GM18517 (cell line): Measurements from ENCODE around the gene LAD1.

Source experiments
- ATAC-seq: cut with Tn5 transposase; IDR thresholded peaks from one replicate; pipeline ENCODE4 v1.9.1; 2021; ENCODE audit warnings: mild to moderate bottlenecking, moderate library complexity; ENCODE audit not compliant: unreplicated experiment

The LAD1 gene, protein sequence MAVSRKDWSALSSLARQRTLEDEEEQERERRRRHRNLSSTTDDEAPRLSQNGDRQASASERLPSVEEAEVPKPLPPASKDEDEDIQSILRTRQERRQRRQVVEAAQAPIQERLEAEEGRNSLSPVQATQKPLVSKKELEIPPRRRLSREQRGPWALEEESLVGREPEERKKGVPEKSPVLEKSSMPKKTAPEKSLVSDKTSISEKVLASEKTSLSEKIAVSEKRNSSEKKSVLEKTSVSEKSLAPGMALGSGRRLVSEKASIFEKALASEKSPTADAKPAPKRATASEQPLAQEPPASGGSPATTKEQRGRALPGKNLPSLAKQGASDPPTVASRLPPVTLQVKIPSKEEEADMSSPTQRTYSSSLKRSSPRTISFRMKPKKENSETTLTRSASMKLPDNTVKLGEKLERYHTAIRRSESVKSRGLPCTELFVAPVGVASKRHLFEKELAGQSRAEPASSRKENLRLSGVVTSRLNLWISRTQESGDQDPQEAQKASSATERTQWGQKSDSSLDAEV

GRCh38 chr1:201399018-201399351, at the start of gene LAD1:
LAD1 (minus strand) TSS chr1:201399324; CDS start chr1:201399306, 18 bp downstream.
- ATAC-seq, result no peak

DNA sequence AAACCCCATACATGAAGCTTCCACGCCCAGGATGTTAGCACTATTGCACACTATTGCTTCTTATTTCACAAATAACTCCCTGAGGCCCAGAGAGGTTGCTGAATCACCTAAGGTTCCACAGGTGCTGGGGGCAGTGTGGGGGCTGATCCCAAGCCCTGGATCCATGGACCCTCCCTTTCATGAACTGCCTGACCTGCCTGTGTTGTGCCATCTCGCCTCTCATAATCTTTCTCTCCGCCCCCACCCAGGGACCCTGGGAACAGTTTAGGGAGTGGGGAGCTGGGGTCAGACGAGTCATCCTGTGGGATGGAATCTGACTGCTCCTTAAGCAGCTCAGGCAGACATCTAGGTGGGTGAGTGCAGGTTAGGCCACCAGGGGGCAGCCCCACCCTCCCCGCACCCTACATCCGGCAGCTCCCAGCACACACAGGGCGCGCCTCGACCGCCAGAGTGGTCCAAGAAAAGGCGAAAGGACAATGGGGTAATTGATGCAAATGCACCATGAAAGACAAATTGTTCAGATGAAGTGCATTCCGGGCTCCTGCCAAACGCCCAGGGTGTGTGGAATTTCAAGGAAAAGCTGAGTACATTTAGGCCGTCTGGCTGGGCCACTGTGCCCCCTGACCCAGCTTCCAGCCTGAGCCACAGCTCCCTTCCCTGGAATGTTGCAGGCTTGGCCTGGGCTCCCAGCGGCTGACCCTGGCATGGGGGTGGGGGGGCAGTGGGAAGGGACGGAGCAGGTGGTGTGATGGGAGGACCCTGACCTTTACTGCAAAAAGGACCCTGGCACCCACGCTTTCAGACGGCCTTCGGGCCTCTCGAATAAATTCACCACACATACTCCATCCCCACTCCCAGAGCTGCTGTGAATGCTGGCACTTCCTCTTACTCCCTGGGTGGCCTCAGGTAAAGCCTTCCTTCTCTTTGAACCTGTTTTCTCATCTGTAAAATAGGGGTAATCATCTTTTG, 49.1 kb upstream of the LAD1 start:
- ATAC-seq, result peak; percentile 56

DNA sequence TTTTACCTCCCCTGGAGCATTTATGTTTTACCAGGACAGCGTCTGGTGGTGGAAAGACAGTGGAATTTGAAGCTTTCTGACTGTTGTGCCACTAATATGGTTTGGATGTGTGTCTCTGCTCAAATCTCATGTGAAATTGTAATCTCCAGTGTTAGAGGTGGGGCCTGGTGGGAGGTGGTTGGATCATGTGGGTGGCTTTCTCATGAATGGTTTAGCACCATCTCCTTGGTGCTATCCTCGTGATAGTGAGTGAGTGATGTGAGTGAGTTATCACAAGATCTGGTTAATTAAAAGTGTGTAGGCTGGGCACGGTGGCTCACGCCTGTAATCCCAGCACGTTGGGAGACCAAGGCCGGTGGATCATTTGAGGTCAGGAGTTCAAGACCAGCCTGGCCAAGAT, 46.2 kb upstream of the LAD1 start:
- ATAC-seq, result no peak

DNA sequence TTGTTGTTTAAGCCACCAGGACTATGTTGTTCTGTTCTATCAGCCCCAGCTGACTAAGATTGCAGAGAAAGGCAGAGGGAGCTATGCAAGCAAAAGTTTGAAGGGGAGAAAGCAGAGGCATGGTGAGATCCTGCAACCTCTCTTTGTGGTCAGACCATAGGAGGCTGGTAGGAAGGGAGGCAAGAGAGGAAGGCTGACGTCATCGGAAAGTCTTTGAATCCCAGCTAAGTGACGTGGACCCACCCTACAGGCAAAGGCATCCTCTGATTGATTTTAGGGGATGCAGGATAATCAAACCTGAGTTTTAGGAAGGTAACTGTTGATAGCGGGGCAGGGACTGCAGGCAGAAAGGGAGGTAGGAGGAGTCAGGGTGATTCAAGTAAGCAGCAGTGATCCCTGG, 45.7 kb upstream of the LAD1 start:
- ATAC-seq, result no peak

DNA sequence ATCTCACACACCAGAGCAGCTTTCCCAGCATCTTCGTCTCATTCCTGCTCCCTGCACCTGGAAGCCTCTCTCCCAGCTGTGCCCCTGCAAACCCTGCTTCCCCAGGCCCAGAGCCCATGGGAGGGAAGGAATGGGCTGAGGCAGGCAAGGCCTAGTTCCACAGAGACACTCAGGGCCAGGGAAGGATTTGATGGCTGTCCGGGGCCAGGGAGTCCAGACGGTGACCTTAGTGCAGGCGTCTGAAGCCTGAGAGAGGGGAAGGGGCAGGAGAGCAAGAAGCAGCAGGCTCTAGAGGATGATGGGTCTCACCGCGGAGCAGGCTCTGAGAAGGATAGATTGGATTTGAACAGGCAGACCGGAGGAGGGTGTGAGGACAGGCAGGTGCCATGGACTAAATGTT, 44.6 kb upstream of the LAD1 start:
- no peak for ATAC-seq

DNA sequence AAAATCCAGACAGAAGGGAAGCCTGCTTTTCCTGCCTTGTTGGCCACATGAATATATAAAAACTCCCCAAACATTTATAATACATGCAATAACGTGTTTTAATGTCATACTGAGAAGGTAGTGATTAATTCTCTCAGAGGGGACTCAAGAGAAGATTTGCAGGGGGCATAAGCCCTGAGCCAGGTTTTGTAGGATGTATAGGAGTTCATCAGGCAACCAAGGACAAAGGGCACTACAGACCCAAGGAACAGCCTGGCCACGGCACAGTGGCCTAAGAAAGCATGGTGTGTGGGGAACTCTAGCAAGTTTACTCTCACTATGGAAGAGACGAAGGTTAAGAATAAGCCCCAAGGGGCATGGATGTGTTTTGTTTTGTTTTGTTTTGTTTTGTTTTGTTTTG, 37.8 kb upstream of the LAD1 start:
- ATAC-seq, result no peak

GRCh38 chr1:201436393-201436792, 37.3 kb upstream of the LAD1 start:
- no peak for ATAC-seq

GRCh38 chr1:201434266-201434665, 35.1 kb upstream of the LAD1 start:
- no peak for ATAC-seq

GRCh38 chr1:201433609-201434008, 34.5 kb upstream of the LAD1 start:
- no peak for ATAC-seq

DNA sequence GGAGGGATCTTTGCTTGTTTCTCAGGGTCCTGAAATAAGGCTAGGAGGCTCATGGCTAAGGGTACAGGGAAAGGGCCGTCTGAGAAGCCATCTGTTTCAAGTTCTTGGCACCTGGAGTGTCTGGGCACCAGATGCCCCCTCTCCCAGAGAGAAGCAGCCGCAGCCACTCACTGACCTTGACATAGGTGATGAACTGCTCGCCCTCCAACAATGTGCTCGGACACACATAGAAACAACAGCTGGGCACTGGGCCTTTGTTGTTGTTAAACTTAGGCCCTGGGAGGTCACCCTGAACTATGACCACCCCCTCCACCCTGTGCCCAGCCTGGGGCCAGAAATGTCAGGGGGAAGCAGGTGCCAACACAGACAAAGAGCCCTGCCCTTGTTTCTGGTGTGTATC, 31.7 kb upstream of the LAD1 start:
- no peak for ATAC-seq

DNA sequence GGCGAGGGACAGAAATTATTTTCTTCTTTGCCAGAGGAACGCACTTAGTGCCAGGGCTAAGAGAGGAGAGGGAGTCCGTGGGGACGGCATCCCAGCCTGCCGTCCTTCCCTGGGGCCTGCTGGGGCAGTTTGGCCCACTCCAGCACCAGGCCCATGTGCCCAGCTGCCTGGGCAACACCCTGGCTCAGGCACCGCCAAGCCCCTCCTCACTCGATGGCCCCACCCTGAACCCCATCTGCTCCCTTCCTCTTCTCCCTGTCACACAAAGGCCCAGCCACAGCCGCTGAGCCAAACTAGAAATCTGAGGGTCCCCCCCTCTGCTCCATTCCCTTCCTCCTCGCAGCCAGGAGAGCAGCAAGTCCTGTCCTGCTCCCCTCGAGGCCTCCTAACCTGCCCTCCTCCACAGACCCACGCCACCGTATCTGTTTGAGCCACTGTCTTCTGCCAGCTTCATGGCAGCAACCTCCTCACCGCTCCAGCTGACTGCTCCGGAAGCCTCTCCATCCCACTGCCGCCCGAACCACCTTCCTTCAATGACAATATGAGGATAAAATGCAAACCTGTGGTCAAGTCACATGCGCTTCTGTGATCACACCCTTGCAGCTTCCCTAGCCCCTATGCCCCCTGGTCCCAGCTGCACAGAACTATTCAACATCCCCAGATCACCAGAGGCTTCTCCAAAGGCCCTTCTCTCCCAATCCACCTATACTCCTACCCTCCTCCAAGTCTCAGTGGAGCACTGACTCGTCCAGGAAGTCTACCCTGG, 30.8 kb upstream of the LAD1 start:
- no peak for ATAC-seq

DNA sequence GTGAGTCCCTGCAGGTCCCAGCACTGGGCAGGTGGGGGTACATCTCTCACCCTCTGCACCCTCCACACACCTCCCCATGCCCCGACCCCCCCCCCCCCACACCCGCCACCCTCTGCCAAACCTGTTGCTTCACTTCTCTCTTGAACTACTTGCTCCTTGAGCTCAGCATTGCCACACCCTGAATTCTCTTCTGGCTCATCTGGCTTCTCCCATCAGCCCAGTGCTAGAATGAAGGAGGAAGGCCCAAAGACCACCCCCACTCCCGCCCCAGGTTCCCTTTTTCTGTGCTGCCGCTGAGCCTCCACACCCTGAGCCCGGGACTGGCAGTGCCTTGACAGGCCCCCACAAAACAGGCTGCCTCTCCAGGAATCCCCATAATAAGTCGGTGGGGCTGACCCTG, 28.8 kb upstream of the LAD1 start:
- ATAC-seq, result no peak

DNA sequence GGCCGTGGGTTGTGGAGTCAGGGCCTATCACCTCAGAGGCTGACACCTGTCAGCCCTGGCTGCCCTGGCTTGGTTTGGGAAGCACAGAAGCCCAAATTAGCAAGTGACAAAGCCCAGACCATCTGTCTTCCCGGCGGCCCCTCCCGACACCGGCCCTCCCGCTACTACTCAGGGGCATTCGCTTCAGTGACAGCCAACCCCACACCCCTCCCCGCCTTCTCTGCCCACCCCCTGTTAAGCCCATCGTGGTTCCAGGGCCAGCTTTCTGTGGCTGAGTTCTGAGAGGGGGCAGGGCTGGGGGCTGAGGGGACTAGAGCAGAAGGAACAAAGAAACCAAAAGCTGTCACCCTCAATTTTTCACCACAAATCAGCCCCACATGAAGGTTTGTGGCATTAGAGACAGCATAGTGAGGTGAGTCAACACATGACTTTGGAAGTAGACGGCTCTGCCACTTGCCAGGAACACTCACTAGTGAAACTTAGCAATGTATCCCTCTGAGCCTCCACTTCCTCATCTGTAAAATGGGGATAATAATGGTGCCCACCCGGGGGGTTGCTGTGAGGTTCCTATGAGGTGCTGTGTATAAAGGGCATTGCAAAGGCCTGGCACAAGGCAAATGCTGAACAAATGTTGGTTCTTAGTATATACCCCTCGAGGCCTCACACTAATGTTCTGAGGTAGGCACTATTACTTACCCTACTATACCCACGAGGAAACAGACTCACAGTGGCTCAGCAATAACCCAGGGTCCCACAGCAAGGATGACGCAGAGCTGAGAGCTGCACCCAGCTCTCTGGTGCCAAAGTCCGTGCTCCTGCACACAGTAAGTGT, 27.6 kb upstream of the LAD1 start:
- no peak for ATAC-seq

DNA sequence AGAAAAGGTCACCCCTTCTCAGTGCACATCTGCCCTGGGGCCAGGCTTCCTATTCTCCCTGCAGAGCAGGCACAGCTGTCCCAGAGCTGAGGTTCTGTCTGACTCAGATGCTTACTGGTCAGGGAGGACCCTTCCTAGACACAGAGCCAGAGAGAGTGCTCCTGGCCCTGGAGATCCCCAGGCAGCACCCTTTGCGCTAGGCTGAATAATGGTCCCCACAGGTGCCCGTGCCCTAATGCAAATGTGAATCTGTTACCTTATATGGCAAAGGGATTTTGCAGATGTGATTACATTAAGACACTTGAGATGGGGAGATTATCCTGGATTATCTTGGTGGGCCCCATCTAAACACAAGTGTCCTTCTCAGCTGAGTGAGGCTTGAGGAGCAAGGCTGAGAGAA, 25.0 kb upstream of the LAD1 start:
- no peak for ATAC-seq

GRCh38 chr1:201423655-201424054, 24.5 kb upstream of the LAD1 start:
- ATAC-seq, result no peak

- ATAC-seq, result no peak
Measured at GRCh38 chr1:201422436-201423030, 23.4 kb upstream of the LAD1 start.

- no peak for ATAC-seq
Measured at GRCh38 chr1:201422026-201422425, 22.9 kb upstream of the LAD1 start.

- ATAC-seq, result no peak
Measured at GRCh38 chr1:201421041-201421440, 21.9 kb upstream of the LAD1 start.

DNA sequence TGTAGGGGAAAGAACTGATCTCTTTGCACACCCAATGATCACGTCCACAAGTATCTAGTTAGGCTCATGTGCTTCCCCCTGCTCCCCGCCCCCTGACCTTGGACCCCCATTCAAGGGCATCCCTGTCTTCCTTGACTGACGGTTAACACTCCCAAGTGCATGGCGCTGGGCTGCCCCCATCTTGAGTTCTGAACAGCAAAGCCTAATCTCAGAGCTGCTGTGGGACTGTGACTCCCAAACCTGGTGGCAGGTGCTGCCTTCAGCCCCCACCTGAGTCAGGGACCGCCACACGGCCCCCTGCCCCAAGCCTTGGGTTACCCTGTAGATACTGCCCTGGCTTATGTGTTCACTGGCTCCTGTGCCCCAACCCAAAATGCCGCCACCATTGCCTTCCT, 21.5 kb upstream of the LAD1 start:
- ATAC-seq, result no peak
